Gastrocnemius medialis (tissue), 4 donors: Measurements from ENCODE around the gene MAP7D2. TPM values are rescaled to one million over a fixed set of nuclear protein-coding genes. Genes with fewer than 3 reads are reported as not detected.
"Not testable (repeated sequence)": the region's sequence is repeated elsewhere in the genome, so short reads cannot be mapped to it uniquely, and the experiment has no call there.

Experiments
- ATAC-seq, 2 donors: fragments of 150-250 bp; one replicate each; pipeline ENCODE4 v1.9.1; 2016
- DNase-seq, 2 donors: peaks; one replicate each; pipeline ENCODE4 v3.0.0-alpha.2; 2019
- H3K27ac ChIP-seq, 4 donors: fragments of 200-600 bp; sonication (generic); 1 replicate in 1 of 4; 2 replicates in 3 of 4; pipeline ENCODE4 v1.5.1; 2016 to 2018; ENCODE audit warnings: mild to moderate bottlenecking in 2 of 4, moderate library complexity in 1 of 4
- H3K27me3 ChIP-seq, 3 donors: fragments of 200-600 bp; sonication (generic) in 2 of 3; 1 replicate in 1 of 3; 2 replicates in 2 of 3; pipeline versions ENCODE4 v1.5.1 to v1.6.0; 2016 to 2019; ENCODE audit warnings: mild to moderate bottlenecking in 1 of 3, moderate library complexity in 1 of 3
- H3K36me3 ChIP-seq, 2 donors: fragments of 200-600 bp; sonication (generic) in 1 of 2; one replicate each; pipeline ENCODE4 v1.5.1; 2017 to 2018
- H3K4me1 ChIP-seq, 2 donors: fragments of 200-600 bp; sonication (generic) in 1 of 2; one replicate each; pipeline ENCODE4 v1.5.1; 2016 to 2017; ENCODE audit warnings: mild to moderate bottlenecking in 2 of 2
- H3K4me3 ChIP-seq, 4 donors: fragments of 200-600 bp; sonication (generic) in 3 of 4; 1 replicate in 1 of 4; 2 replicates in 3 of 4; pipeline ENCODE4 v1.5.1; 2016 to 2019; ENCODE audit warnings: mild to moderate bottlenecking in 2 of 4
- H3K9me3 ChIP-seq, 3 donors: fragments of 200-600 bp; sonication (generic) in 2 of 3; 1 replicate in 1 of 3; 2 replicates in 2 of 3; pipeline ENCODE4 v1.5.1; 2016 to 2019
- POLR2A ChIP-seq, 2 donors: fragments of 450-650 bp; IDR thresholded peaks; one replicate each; pipeline ENCODE4 v1.6.1; 2017; ENCODE audit warnings: antibody characterized with exemption in 2 of 2, mild to moderate bottlenecking in 2 of 2, moderate library complexity in 2 of 2
- in situ Hi-C, 4 donors: fragments of 200-750 bp; cut with MboI; loops; one replicate each; pipeline versions ENCODE4 v1.15.0 to v1.8.0; 2017; ENCODE audit warnings: low sequenced_read_pairs in 4 of 4
- intact Hi-C: fragments of 100-400 bp; cut with DNase I; formaldehyde crosslinking; loops from one replicate; pipeline ENCODE4 v1.15.1; 2023; ENCODE audit warnings: low total_unique reads
- total RNA-seq, 4 donors: library from RNA; depleted of rRNA; stranded (reverse); fragments of >200 nt; gene quantifications; one replicate each; pipeline versions ENCODE4 v1.1.0 to v1.2.3, GENCODE V29; 2016
- TF ChIP-seq, protein P1 (sequence below), 5 experiments: fragments of 450-650 bp in 3 of 5; fragments of 200-600 bp in 2 of 5; sonication (generic) in 2 of 5; IDR thresholded peaks in 4 of 5; conservative IDR thresholded peaks in 1 of 5; 1 replicate in 4 of 5; 2 replicates in 1 of 5; pipeline ENCODE4 v1.5.1; 2016 to 2019; ENCODE audit warnings: antibody characterized with exemption in 5 of 5, mild to moderate bottlenecking in 3 of 5, moderate library complexity in 3 of 5

Gene MAP7D2
- total RNA-seq, 4 donors from 2014 or later = 0.13 to 0.51 (median 0.47) TPM; not detected in 1

DNA sequence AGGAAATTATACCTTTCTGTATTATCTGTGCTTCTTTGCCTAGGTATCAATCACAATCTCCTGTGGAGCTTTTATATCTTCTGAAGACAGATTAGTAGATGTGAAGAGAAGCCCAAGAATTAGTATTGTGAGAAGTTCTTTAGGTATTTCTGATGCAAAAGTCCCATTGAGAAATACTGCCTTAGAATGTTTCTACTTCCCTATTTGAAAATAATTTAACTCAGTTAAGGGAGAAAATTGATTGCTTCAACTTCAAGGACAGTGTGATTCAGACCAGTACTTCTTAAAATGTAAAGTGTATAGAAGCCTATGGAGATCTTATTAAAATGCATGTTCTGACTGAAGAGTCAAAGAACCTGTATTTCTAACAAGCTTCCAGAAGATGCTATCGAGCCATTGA lies 16.0 kb upstream of the MAP7D2 start:
- Histone ChIP-seq H3K9me3 (no peaks in the 10 kb centered on the region), H3K27me3 (no peaks in the 10 kb centered on the region), H3K36me3 (peaks cover 3 to 92% of the 10 kb centered on the region in 2 donors), H3K4me3 (no peak overlapping the region), H3K27ac (no peak overlapping the region), H3K4me1 (no peaks in the 10 kb centered on the region)
- no peak for DNase-seq
- in situ Hi-C loops = no loop called here
- intact Hi-C loops = no loop called here
- TF ChIP-seq, protein P1, sequence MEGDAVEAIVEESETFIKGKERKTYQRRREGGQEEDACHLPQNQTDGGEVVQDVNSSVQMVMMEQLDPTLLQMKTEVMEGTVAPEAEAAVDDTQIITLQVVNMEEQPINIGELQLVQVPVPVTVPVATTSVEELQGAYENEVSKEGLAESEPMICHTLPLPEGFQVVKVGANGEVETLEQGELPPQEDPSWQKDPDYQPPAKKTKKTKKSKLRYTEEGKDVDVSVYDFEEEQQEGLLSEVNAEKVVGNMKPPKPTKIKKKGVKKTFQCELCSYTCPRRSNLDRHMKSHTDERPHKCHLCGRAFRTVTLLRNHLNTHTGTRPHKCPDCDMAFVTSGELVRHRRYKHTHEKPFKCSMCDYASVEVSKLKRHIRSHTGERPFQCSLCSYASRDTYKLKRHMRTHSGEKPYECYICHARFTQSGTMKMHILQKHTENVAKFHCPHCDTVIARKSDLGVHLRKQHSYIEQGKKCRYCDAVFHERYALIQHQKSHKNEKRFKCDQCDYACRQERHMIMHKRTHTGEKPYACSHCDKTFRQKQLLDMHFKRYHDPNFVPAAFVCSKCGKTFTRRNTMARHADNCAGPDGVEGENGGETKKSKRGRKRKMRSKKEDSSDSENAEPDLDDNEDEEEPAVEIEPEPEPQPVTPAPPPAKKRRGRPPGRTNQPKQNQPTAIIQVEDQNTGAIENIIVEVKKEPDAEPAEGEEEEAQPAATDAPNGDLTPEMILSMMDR (IDR thresholded peaks at IDR 0.05 in 4 of 5, conservative IDR thresholded peaks at IDR 0.05 in 1 of 5) = no peak
- no peak for TF ChIP-seq POLR2A (IDR thresholded peaks at IDR 0.05)
- no peak for ATAC-seq

DNA sequence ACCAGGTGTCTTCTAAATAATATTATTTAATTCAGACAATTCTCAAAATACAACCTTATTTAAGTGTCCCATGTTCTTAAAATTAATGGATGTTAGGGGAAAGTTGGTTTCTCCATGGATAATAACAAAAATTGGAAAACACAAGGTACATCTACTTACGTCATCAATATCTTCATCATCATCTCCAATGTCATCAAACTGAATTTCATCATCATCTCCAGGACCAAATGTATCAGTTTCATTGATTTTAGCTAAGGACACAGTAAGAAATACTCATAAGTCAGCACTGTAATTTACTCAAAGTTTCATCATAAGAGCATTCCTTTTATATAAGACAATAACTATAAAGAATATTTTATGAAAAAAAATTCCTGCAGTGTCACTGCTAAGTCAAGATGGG lies 13.7 kb upstream of the MAP7D2 start:
- Histone ChIP-seq H3K4me3 (no peak overlapping the region), H3K36me3 (peaks cover 3 to 73% of the 10 kb centered on the region in 2 donors), H3K4me1 (no peaks in the 10 kb centered on the region), H3K9me3 (no peaks in the 10 kb centered on the region), H3K27me3 (no peaks in the 10 kb centered on the region), H3K27ac (no peak overlapping the region)
- no peak for TF ChIP-seq POLR2A (IDR thresholded peaks at IDR 0.05)
- TF ChIP-seq, protein P1 (IDR thresholded peaks at IDR 0.05 in 4 of 5, conservative IDR thresholded peaks at IDR 0.05 in 1 of 5) = no peak
- ATAC-seq = no peak
- no peak for DNase-seq
- in situ Hi-C loops (no loop called here), intact Hi-C loops (no loop called here)

DNA sequence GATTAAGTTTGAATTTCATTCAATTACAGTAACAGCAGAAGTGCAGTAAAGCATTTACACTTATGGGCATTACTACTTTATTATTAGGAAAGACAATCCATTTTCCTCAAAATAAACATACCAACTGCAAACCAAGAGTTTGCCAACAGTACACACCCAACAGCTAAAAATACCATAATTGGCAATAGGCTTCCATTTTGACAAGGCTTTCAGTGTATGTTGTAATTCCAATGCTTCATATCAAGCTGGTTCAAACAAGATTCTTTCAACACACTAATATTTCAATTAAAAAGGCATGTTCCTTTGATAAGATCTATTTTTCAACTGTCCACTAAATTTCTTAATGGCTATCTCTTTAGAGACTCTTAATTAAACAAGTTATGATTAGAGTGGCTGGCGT lies 12.8 kb upstream of the MAP7D2 start:
- Histone ChIP-seq H3K4me3 (no peak overlapping the region), H3K27ac (no peak overlapping the region), H3K4me1 (no peaks in the 10 kb centered on the region), H3K9me3 (no peaks in the 10 kb centered on the region), H3K27me3 (no peaks in the 10 kb centered on the region), H3K36me3 (peaks cover 3 to 72% of the 10 kb centered on the region in 2 donors)
- TF ChIP-seq, protein P1 (IDR thresholded peaks at IDR 0.05 in 4 of 5, conservative IDR thresholded peaks at IDR 0.05 in 1 of 5) = no peak
- TF ChIP-seq POLR2A (IDR thresholded peaks at IDR 0.05) = no peak
- in situ Hi-C loops (loop anchor here in 2 of 4 donors (10.0 kb wide), 1 partner anchor 225 kb away; no protein-coding TSS in a partner anchor), intact Hi-C loops (loop anchor here (10.0 kb wide), 1 partner anchor 225 kb away; no protein-coding TSS in a partner anchor)
- DNase-seq (no peak), ATAC-seq (no peak)

DNA sequence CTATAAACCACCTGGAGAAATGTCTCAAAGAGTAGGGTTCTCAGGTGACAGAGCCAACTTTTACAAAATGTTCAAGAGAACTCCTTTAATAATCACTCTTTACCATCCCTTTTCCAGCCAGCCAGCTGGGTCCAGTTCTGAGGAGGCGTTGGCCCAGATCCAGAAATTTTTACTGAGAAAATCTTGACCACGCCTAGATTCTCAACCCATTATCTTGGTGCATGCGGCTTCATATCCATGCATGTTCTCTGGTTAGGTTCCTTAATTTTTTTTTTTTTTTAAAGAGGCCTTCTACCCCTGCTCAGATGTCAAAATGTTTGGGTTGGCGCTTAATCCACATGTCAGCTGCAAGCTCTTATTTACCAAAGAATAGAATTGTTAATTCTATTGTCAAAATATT lies 12.0 kb upstream of the MAP7D2 start:
- ATAC-seq (no peak), DNase-seq (no peak)
- Histone ChIP-seq H3K9me3 (no peaks in the 10 kb centered on the region), H3K27me3 (no peaks in the 10 kb centered on the region), H3K4me3 (no peak overlapping the region), H3K4me1 (no peaks in the 10 kb centered on the region), H3K36me3 (peaks cover 3 to 67% of the 10 kb centered on the region in 2 donors), H3K27ac (no peak overlapping the region)
- in situ Hi-C loops = loop anchor here in 2 of 4 donors (10.0 kb wide), 1 partner anchor 224 kb away; no protein-coding TSS in a partner anchor
- TF ChIP-seq, protein P1 (IDR thresholded peaks at IDR 0.05 in 4 of 5, conservative IDR thresholded peaks at IDR 0.05 in 1 of 5) = no peak
- TF ChIP-seq POLR2A (IDR thresholded peaks at IDR 0.05) = no peak
- intact Hi-C loops = loop anchor here (10.0 kb wide), 1 partner anchor 224 kb away; no protein-coding TSS in a partner anchor

DNA sequence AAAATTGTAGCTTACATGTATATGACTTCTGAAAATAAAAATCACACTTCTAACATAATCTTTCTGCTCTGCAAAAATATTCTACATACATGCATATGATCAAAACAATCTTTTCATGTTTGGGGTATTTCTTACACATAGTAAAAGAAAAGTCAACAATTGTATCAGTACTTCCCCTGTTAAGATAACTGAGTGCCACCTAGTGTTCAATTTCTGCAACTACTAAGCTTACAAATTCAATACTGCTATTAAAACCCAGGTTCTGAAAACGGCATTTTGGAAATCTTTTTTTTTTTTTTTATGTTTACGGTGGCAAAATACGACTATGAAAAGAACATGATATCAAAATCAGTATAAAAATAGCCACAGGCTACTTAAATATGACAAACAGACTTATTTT lies 10.7 kb upstream of the MAP7D2 start:
- in situ Hi-C loops (loop anchor here in 2 of 4 donors (10.0 kb wide), 1 partner anchor 223 kb away; no protein-coding TSS in a partner anchor), intact Hi-C loops (loop anchor here (10.0 kb wide), 1 partner anchor 223 kb away; no protein-coding TSS in a partner anchor)
- not testable (repeated sequence) for H3K27me3 ChIP-seq, H3K4me1 ChIP-seq, H3K27ac ChIP-seq, DNase-seq, H3K4me3 ChIP-seq, H3K9me3 ChIP-seq
- TF ChIP-seq, protein P1 (IDR thresholded peaks at IDR 0.05 in 4 of 5, conservative IDR thresholded peaks at IDR 0.05 in 1 of 5) = peak in 1 of 5 experiments; percentile 48
- peaks cover 0 to 57% of the 10 kb centered on the region in 2 donors for H3K36me3 ChIP-seq
- ATAC-seq = peak in 1 of 2 donors; percentile 66

DNA sequence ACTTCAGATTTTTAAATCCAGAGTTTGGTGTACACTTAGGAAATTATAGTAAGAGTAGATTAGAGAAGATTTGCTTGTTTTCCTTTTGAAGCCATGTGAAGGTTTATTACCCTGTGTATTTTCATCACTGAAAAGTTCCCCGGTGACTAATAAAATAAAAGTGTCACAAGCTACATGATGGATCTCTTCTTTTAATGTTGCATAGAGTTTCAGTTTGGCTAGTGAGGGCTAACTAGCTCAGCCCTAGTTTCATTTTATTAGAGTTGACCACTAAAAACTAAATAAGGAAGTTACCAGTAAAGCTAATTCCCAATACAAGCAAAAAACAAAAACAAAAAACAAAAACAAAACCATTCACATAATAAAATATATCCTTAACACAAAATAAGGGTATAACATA lies 10.1 kb upstream of the MAP7D2 start:
- intact Hi-C loops = loop anchor here (10.0 kb wide), 1 partner anchor 222 kb away; no protein-coding TSS in a partner anchor
- in situ Hi-C loops = loop anchor here in 2 of 4 donors (10.0 kb wide), 1 partner anchor 222 kb away; no protein-coding TSS in a partner anchor
- peak; percentile 83 for ATAC-seq
- not testable (repeated sequence) for H3K27ac ChIP-seq, H3K27me3 ChIP-seq, H3K4me1 ChIP-seq, H3K4me3 ChIP-seq, H3K9me3 ChIP-seq, DNase-seq
- peaks cover 0 to 51% of the 10 kb centered on the region in 2 donors for H3K36me3 ChIP-seq
